Neural progenitor cell (in vitro differentiated cells): ENCODE results near the gene SEL1L3. TPM values are rescaled to one million over a fixed set of nuclear protein-coding genes. Genes with fewer than 3 reads are reported as not detected.

Experiments
- DNase-seq: peaks from one replicate; pipeline ENCODE4 v3.0.0-alpha.2; 2016; ENCODE audit warnings: low spot score
- H2AFZ ChIP-seq: fragments of 200-600 bp; sonication (generic); replicated peaks from 2 replicates; pipeline ENCODE4 v1.6.1; 2016; ENCODE audit warnings: antibody characterized with exemption
- H3F3A ChIP-seq: fragments of 200-600 bp; sonication (generic); 2 replicates; pipeline ENCODE4 v1.6.1; 2016; ENCODE audit warnings: antibody characterized with exemption, low read depth
- H3K27ac ChIP-seq: fragments of 200-600 bp; sonication (generic); 2 replicates; pipeline ENCODE4 v1.5.1; 2016; ENCODE audit warnings: mild to moderate bottlenecking
- H3K27me3 ChIP-seq: fragments of 200-600 bp; sonication (generic); 2 replicates; pipeline ENCODE4 v1.6.1; 2016; ENCODE audit warnings: mild to moderate bottlenecking, moderate library complexity
- H3K36me3 ChIP-seq: fragments of 200-600 bp; sonication (generic); 2 replicates; pipeline ENCODE4 v1.5.1; 2016
- H3K4me1 ChIP-seq: fragments of 200-600 bp; sonication (generic); 2 replicates; pipeline ENCODE4 v1.6.1; 2016; ENCODE audit warnings: mixed run types
- H3K4me2 ChIP-seq: fragments of 200-600 bp; sonication (generic); 2 replicates; pipeline ENCODE4 v1.6.1; 2016
- H3K4me3 ChIP-seq: fragments of 200-600 bp; sonication (generic); 2 replicates; pipeline ENCODE4 v1.5.1; 2016
- H3K79me2 ChIP-seq: fragments of 200-600 bp; sonication (generic); 2 replicates; pipeline ENCODE4 v1.6.1; 2016; ENCODE audit warnings: low read depth
- H3K9ac ChIP-seq: fragments of 200-600 bp; sonication (generic); 2 replicates; pipeline ENCODE4 v1.6.1; 2016
- H3K9me3 ChIP-seq: fragments of 200-600 bp; sonication (generic); 2 replicates; pipeline ENCODE4 v1.5.1; 2016; ENCODE audit warnings: low read depth
- H4K20me1 ChIP-seq: fragments of 200-600 bp; sonication (generic); 2 replicates; pipeline ENCODE4 v1.6.1; 2016; ENCODE audit warnings: low read depth
- H3K27ac Mint-ChIP-seq: 3 replicates; pipeline ENCODE4 v1.8.0; 2021; ENCODE audit warnings: mixed read lengths
- H3K27me3 Mint-ChIP-seq: 2 replicates; pipeline ENCODE4 v1.8.0; 2022; ENCODE audit warnings: low read depth, mild to moderate bottlenecking, inconsistent platforms, moderate library complexity, mixed read lengths; ENCODE audit not compliant: insufficient read depth
- H3K36me3 Mint-ChIP-seq: 3 replicates; pipeline ENCODE4 v1.8.0; 2021; ENCODE audit warnings: mixed read lengths
- H3K4me1 Mint-ChIP-seq: 3 replicates; pipeline ENCODE4 v1.8.0; 2021; ENCODE audit warnings: mixed read lengths
- H3K4me3 Mint-ChIP-seq: 3 replicates; pipeline ENCODE4 v1.8.0; 2021; ENCODE audit warnings: mild to moderate bottlenecking, moderate library complexity, mixed read lengths
- H3K9me3 Mint-ChIP-seq: 3 replicates; pipeline ENCODE4 v1.8.0; 2020; ENCODE audit warnings: mixed read lengths
- CTCF ChIP-seq: fragments of 200-600 bp; sonication (generic); IDR thresholded peaks from 2 replicates; pipeline ENCODE4 v1.5.1; 2017; ENCODE audit warnings: antibody characterized with exemption, mild to moderate bottlenecking
- EZH2 ChIP-seq: fragments of 200-600 bp; sonication (generic); IDR thresholded peaks from 2 replicates; pipeline ENCODE4 v1.6.1; 2017; ENCODE audit warnings: antibody characterized with exemption, mild to moderate bottlenecking, moderate library complexity
- EZH2phosphoT487 ChIP-seq: fragments of 200-600 bp; sonication (generic); IDR thresholded peaks from 2 replicates; pipeline ENCODE4 v1.6.1; 2017; ENCODE audit warnings: antibody characterized with exemption
- total RNA-seq: library from RNA; depleted of rRNA; stranded (reverse); fragments of >200 nt; gene quantifications from 2 replicates; pipeline ENCODE4 v1.2.3, GENCODE V29; 2015; ENCODE audit warnings: low replicate concordance

The SEL1L3 gene
- total RNA-seq, 1 donor from 2014 or later = 87.2 TPM

- Mint-ChIP-seq H3K4me3 (no peak overlapping the region), H3K27me3 (peaks cover 3% of the 10 kb centered on the region), H3K36me3 (no peaks in the 10 kb centered on the region), H3K4me1 (peaks cover 27% of the 10 kb centered on the region), H3K27ac (no peak overlapping the region), H3K9me3 (no peaks in the 10 kb centered on the region)
- Histone ChIP-seq H3K36me3 (no peaks in the 10 kb centered on the region), H3K4me3 (no peak overlapping the region), H3K9me3 (no peaks in the 10 kb centered on the region), H3K4me2 (no peak overlapping the region), H3F3A (no peaks in the 10 kb centered on the region), H3K4me1 (peaks cover 7% of the 10 kb centered on the region), H3K79me2 (no peaks in the 10 kb centered on the region), H3K9ac (no peak overlapping the region), H2AFZ (no peak overlapping the region), H3K27ac (no peak overlapping the region), H4K20me1 (no peaks in the 10 kb centered on the region), H3K27me3 (no peaks in the 10 kb centered on the region)
- no peak for TF ChIP-seq EZH2phosphoT487
- TF ChIP-seq CTCF = no peak
- no peak for TF ChIP-seq EZH2
- no peak for DNase-seq
Observed at GRCh38 chr4:25882226-25882625, 19.4 kb upstream of the SEL1L3 start.

- no peak for DNase-seq
- H3K36me3 Mint-ChIP-seq = no peaks in the 10 kb centered on the region
- H4K20me1 ChIP-seq = no peaks in the 10 kb centered on the region
- no peak overlapping the region for H3K4me2 ChIP-seq
- no peak for TF ChIP-seq EZH2phosphoT487
- H3K27me3 Mint-ChIP-seq = peaks cover 5% of the 10 kb centered on the region
- no peak overlapping the region for H3K27ac Mint-ChIP-seq
- peaks cover 26% of the 10 kb centered on the region for H3K4me1 Mint-ChIP-seq
- H3K27me3 ChIP-seq = no peaks in the 10 kb centered on the region
- H3K9me3 Mint-ChIP-seq = no peaks in the 10 kb centered on the region
- no peaks in the 10 kb centered on the region for H3F3A ChIP-seq
- H3K4me3 ChIP-seq = no peak overlapping the region
- no peak overlapping the region for H2AFZ ChIP-seq
- H3K27ac ChIP-seq = no peak overlapping the region
- H3K9ac ChIP-seq = no peak overlapping the region
- no peaks in the 10 kb centered on the region for H3K9me3 ChIP-seq
- H3K4me3 Mint-ChIP-seq = no peak overlapping the region
- peaks cover 6% of the 10 kb centered on the region for H3K4me1 ChIP-seq
- H3K79me2 ChIP-seq = no peaks in the 10 kb centered on the region
- no peaks in the 10 kb centered on the region for H3K36me3 ChIP-seq
Observed at GRCh38 chr4:25881193-25881592, 18.4 kb upstream of the SEL1L3 start.

GRCh38 chr4:25879991-25880651 lies 17.3 kb upstream of the SEL1L3 start:
- H3K27me3 Mint-ChIP-seq = peaks cover 5% of the 10 kb centered on the region
- Histone ChIP-seq H3K27me3 (no peaks in the 10 kb centered on the region), H3K9me3 (no peaks in the 10 kb centered on the region), H3K27ac (no peak overlapping the region), H3K4me2 (no peak overlapping the region), H3F3A (no peaks in the 10 kb centered on the region), H3K4me3 (no peak overlapping the region), H4K20me1 (no peaks in the 10 kb centered on the region), H3K79me2 (no peaks in the 10 kb centered on the region), H3K9ac (no peak overlapping the region), H3K36me3 (no peaks in the 10 kb centered on the region), H3K4me1 (peaks cover 8% of the 10 kb centered on the region), H2AFZ (no peak overlapping the region)
- TF ChIP-seq EZH2phosphoT487 (no peak), EZH2 (no peak), CTCF (no peak)
- H3K27ac Mint-ChIP-seq = no peak overlapping the region
- DNase-seq = no peak
- H3K9me3 Mint-ChIP-seq = no peaks in the 10 kb centered on the region
- no peaks in the 10 kb centered on the region for H3K36me3 Mint-ChIP-seq
- no peak overlapping the region for H3K4me3 Mint-ChIP-seq
- peaks cover 25% of the 10 kb centered on the region for H3K4me1 Mint-ChIP-seq

- Histone ChIP-seq H3K79me2 (no peaks in the 10 kb centered on the region), H3K27ac (no peak overlapping the region), H3K9ac (no peak overlapping the region), H3K9me3 (no peaks in the 10 kb centered on the region), H2AFZ (no peak overlapping the region), H3K4me2 (no peak overlapping the region), H3K4me3 (no peak overlapping the region), H4K20me1 (no peaks in the 10 kb centered on the region), H3F3A (no peaks in the 10 kb centered on the region), H3K36me3 (no peaks in the 10 kb centered on the region), H3K27me3 (no peaks in the 10 kb centered on the region), H3K4me1 (peaks cover 8% of the 10 kb centered on the region)
- H3K27ac Mint-ChIP-seq = no peak overlapping the region
- no peaks in the 10 kb centered on the region for H3K9me3 Mint-ChIP-seq
- H3K27me3 Mint-ChIP-seq = peaks cover 5% of the 10 kb centered on the region
- TF ChIP-seq EZH2phosphoT487 (no peak), EZH2 (no peak), CTCF (no peak)
- H3K4me1 Mint-ChIP-seq = peaks cover 20% of the 10 kb centered on the region
- H3K36me3 Mint-ChIP-seq = no peaks in the 10 kb centered on the region
- H3K4me3 Mint-ChIP-seq = no peak overlapping the region
- DNase-seq = no peak
Observed at GRCh38 chr4:25879587-25879986, 16.8 kb upstream of the SEL1L3 start.
